ENCODE measurements around the gene STON2. TPM values are rescaled to one million over a fixed set of nuclear protein-coding genes. Genes with fewer than 3 reads are reported as not detected.
A peak's percentile ranks its signal among the peaks of the same experiment; 100 is the strongest.
"Not testable (repeated sequence)": the region's sequence is repeated elsewhere in the genome, so short reads cannot be mapped to it uniquely, and the experiment has no call there.

The STON2 gene
- total RNA-seq, 2 donors from 2014 or later, result 8.6 to 14.1 TPM

- Histone ChIP-seq H3K4me3 (peak overlapping the region; percentile 49 to 61), H3K36me3 (no peaks in the 10 kb centered on the region), H3K27me3 (peaks cover 0 to 6% of the 10 kb centered on the region in 2 donors), H3K4me1 (peaks cover 0 to 19% of the 10 kb centered on the region in 2 donors), H3K9me3 (no peaks in the 10 kb centered on the region), H3K27ac (peak overlapping the region in 1 of 2 donors; percentile 67)
- no peak for DNase-seq (ENCODE audit: low spot score)
- no peak for TF ChIP-seq CTCF (IDR thresholded peaks at IDR 0.05)
These were observed 34.9 kb upstream of the STON2 start for GRCh38 chr14:81435048-81435390.

GRCh38 chr14:81434230-81434629 is 34.1 kb upstream of the STON2 start:
- H3K36me3 ChIP-seq, result no peaks in the 10 kb centered on the region
- H3K9me3 ChIP-seq, result no peaks in the 10 kb centered on the region
- no peak for TF ChIP-seq CTCF (IDR thresholded peaks at IDR 0.05)
- H3K4me1 ChIP-seq, result peaks cover 0 to 19% of the 10 kb centered on the region in 2 donors
- H3K27ac ChIP-seq, result peak overlapping the region in 1 of 2 donors; percentile 15
- H3K27me3 ChIP-seq, result peaks cover 0 to 6% of the 10 kb centered on the region in 2 donors
- no peak overlapping the region for H3K4me3 ChIP-seq
- no peak for DNase-seq (ENCODE audit: low spot score)

- Histone ChIP-seq H3K36me3 (no peaks in the 10 kb centered on the region), H3K9me3 (no peaks in the 10 kb centered on the region), H3K4me1 (peaks cover 0 to 19% of the 10 kb centered on the region in 2 donors), H3K27me3 (peaks cover 0 to 6% of the 10 kb centered on the region in 2 donors), H3K4me3 (no peak overlapping the region), H3K27ac (no peak overlapping the region)
- DNase-seq (ENCODE audit: low spot score), result no peak
- TF ChIP-seq CTCF (IDR thresholded peaks at IDR 0.05), result no peak
These were observed 33.3 kb upstream of the STON2 start for GRCh38 chr14:81433378-81433777.

GRCh38 chr14:81432219-81432661 is 32.1 kb upstream of the STON2 start:
- no peak for TF ChIP-seq CTCF (IDR thresholded peaks at IDR 0.05)
- Histone ChIP-seq H3K27me3 (peaks cover 0 to 6% of the 10 kb centered on the region in 2 donors), H3K9me3 (no peaks in the 10 kb centered on the region), H3K36me3 (no peaks in the 10 kb centered on the region), H3K4me1 (peaks cover 0 to 19% of the 10 kb centered on the region in 2 donors), H3K27ac (no peak overlapping the region), H3K4me3 (no peak overlapping the region)
- DNase-seq (ENCODE audit: low spot score), result no peak

- Histone ChIP-seq H3K9me3 (no peaks in the 10 kb centered on the region), H3K27me3 (no peaks in the 10 kb centered on the region), H3K4me1 (peaks cover 0 to 4% of the 10 kb centered on the region in 2 donors), H3K27ac (no peak overlapping the region), H3K4me3 (no peak overlapping the region), H3K36me3 (no peaks in the 10 kb centered on the region)
- DNase-seq (ENCODE audit: low spot score), result no peak
- TF ChIP-seq CTCF (IDR thresholded peaks at IDR 0.05), result no peak
These were observed 30.1 kb upstream of the STON2 start for GRCh38 chr14:81430235-81430634.

- H3K4me1 ChIP-seq, result not testable (repeated sequence)
These were observed 29.6 kb upstream of the STON2 start for GRCh38 chr14:81429749-81430148.

More at GRCh38 chr14:81429749-81430148, 29.6 kb upstream of the STON2 start:
- not testable (repeated sequence) for H3K9me3 ChIP-seq; DNase-seq (ENCODE audit: low spot score); H3K4me3 ChIP-seq; H3K27me3 ChIP-seq; H3K27ac ChIP-seq; H3K36me3 ChIP-seq
